H9 (cell line): Measurements from ENCODE around the gene TMEM117. TPM values are rescaled to one million over a fixed set of nuclear protein-coding genes. Genes with fewer than 3 reads are reported as not detected.

Experiments used
- DNase-seq: peaks from one replicate; pipeline ENCODE4 v3.0.0-alpha.2; 2017
- H2AFZ ChIP-seq: one replicate; pipeline ENCODE4 v1.6.1; 2013; ENCODE audit warnings: mild to moderate bottlenecking, low read length, control low read depth, moderate library complexity
- H2AK5ac ChIP-seq: 2 replicates; pipeline ENCODE4 v1.6.1; 2013; ENCODE audit warnings: low read length, control low read depth, mixed read lengths; ENCODE audit not compliant: insufficient read length
- H2BK120ac ChIP-seq: one replicate; pipeline ENCODE4 v1.6.1; 2013; ENCODE audit warnings: low read depth, mild to moderate bottlenecking, low read length, control low read depth, inconsistent platforms; ENCODE audit not compliant: poor library complexity, severe bottlenecking
- H2BK12ac ChIP-seq: 2 replicates; pipeline ENCODE4 v1.6.1; 2013; ENCODE audit warnings: low read length, control low read depth, mixed read lengths, low read depth; ENCODE audit not compliant: insufficient read length
- H2BK15ac ChIP-seq: 2 replicates; pipeline ENCODE4 v1.6.1; 2013; ENCODE audit warnings: low read depth, low read length, control low read depth
- H2BK20ac ChIP-seq: one replicate; pipeline ENCODE4 v1.6.1; 2013; ENCODE audit warnings: low read depth, mild to moderate bottlenecking, low read length, control low read depth, inconsistent platforms; ENCODE audit not compliant: poor library complexity, severe bottlenecking
- H2BK5ac ChIP-seq: 2 replicates; pipeline ENCODE4 v1.6.1; 2013; ENCODE audit warnings: low read length, control low read depth, mixed read lengths; ENCODE audit not compliant: insufficient read length
- H3K14ac ChIP-seq: 2 replicates; pipeline ENCODE4 v1.6.1; 2013; ENCODE audit warnings: low read length, control low read depth; ENCODE audit not compliant: insufficient read depth
- H3K18ac ChIP-seq: 2 replicates; pipeline ENCODE4 v1.6.1; 2013; ENCODE audit warnings: low read depth, mild to moderate bottlenecking, mixed read lengths, low read length, control low read depth; ENCODE audit not compliant: insufficient read length
- H3K23ac ChIP-seq: 2 replicates; pipeline ENCODE4 v1.6.1; 2013; ENCODE audit warnings: low read length, control low read depth, mixed read lengths, low read depth; ENCODE audit not compliant: insufficient read length
- H3K23me2 ChIP-seq: 2 replicates; pipeline ENCODE4 v1.6.1; 2013; ENCODE audit warnings: low read depth, mild to moderate bottlenecking, mixed read lengths, low read length, control low read depth; ENCODE audit not compliant: insufficient read length, poor library complexity, severe bottlenecking
- H3K27ac ChIP-seq: 2 replicates; pipeline ENCODE4 v1.5.1; 2013; ENCODE audit warnings: low read length, control low read depth, mixed read lengths, low read depth; ENCODE audit not compliant: insufficient read length
- H3K27me3 ChIP-seq: 2 replicates; pipeline ENCODE4 v1.6.1; 2013; ENCODE audit warnings: low read length, control low read depth, inconsistent platforms; ENCODE audit not compliant: insufficient read depth
- H3K4ac ChIP-seq: 2 replicates; pipeline ENCODE4 v1.6.1; 2013; ENCODE audit warnings: low read depth, mild to moderate bottlenecking, control low read depth, inconsistent platforms, low read length, moderate library complexity
- H3K4me1 ChIP-seq: 2 replicates; pipeline ENCODE4 v1.6.1; 2013; ENCODE audit warnings: low read length, control low read depth, inconsistent platforms; ENCODE audit not compliant: insufficient read depth
- H3K4me2 ChIP-seq: 2 replicates; pipeline ENCODE4 v1.6.1; 2013; ENCODE audit warnings: low read length, control low read depth, mixed read lengths; ENCODE audit not compliant: insufficient read length, insufficient read depth
- H3K56ac ChIP-seq: 2 replicates; pipeline ENCODE4 v1.6.1; 2013; ENCODE audit warnings: low read depth, mild to moderate bottlenecking, mixed read lengths, low read length, control low read depth; ENCODE audit not compliant: insufficient read length
- H3K79me1 ChIP-seq: 2 replicates; pipeline ENCODE4 v1.6.1; 2013; ENCODE audit warnings: low read depth, mild to moderate bottlenecking, moderate library complexity, low read length, control low read depth, inconsistent platforms; ENCODE audit not compliant: insufficient read depth, poor library complexity, severe bottlenecking
- H3K79me2 ChIP-seq: 2 replicates; pipeline ENCODE4 v1.6.1; 2013; ENCODE audit warnings: low read length, control low read depth, inconsistent platforms; ENCODE audit not compliant: insufficient read depth
- H3K9ac ChIP-seq: 2 replicates; pipeline ENCODE4 v1.6.1; 2013; ENCODE audit warnings: low read length, control low read depth, mixed read lengths; ENCODE audit not compliant: insufficient read length; ENCODE audit errors: extremely low read depth
- H3K9me3 ChIP-seq: one replicate; pipeline ENCODE4 v1.6.1; 2013; ENCODE audit warnings: low read depth, low read length, inconsistent platforms; ENCODE audit not compliant: control insufficient read depth
- H3T11ph ChIP-seq: one replicate; pipeline ENCODE4 v1.6.1; 2013; ENCODE audit warnings: mild to moderate bottlenecking, low read length, control low read depth, inconsistent platforms
- H4K20me1 ChIP-seq: one replicate; pipeline ENCODE4 v1.6.1; 2013; ENCODE audit not compliant: control insufficient read depth, insufficient read length, insufficient read depth
- H4K5ac ChIP-seq: 2 replicates; pipeline ENCODE4 v1.6.1; 2013; ENCODE audit warnings: low read depth, mild to moderate bottlenecking, mixed read lengths, low read length, control low read depth; ENCODE audit not compliant: insufficient read length
- H4K8ac ChIP-seq: replicated peaks from 2 replicates; pipeline ENCODE4 v1.6.1; 2013; ENCODE audit warnings: low read length, control low read depth, mixed read lengths, low read depth; ENCODE audit not compliant: insufficient read length
- H4K91ac ChIP-seq: 2 replicates; pipeline ENCODE4 v1.6.1; 2013; ENCODE audit warnings: low read depth, mild to moderate bottlenecking, moderate library complexity, mixed read lengths, low read length, control low read depth; ENCODE audit not compliant: insufficient read length
- H3K27ac Mint-ChIP-seq, 3 experiments: 2 replicates in 2 of 3; 3 replicates in 1 of 3; pipeline ENCODE4 v1.8.0; 2020 to 2021; ENCODE audit warnings: mixed read lengths in 3 of 3, mild to moderate bottlenecking in 1 of 3, moderate library complexity in 1 of 3
- H3K27me3 Mint-ChIP-seq: 2 replicates; pipeline ENCODE4 v1.8.0; 2021; ENCODE audit warnings: low read depth, mild to moderate bottlenecking, moderate library complexity, mixed read lengths
- H3K36me3 Mint-ChIP-seq, 3 experiments: 2 replicates in 2 of 3; 3 replicates in 1 of 3; pipeline ENCODE4 v1.8.0; 2020 to 2021; ENCODE audit warnings: low read depth in 3 of 3, mixed read lengths in 3 of 3; ENCODE audit not compliant: insufficient read depth in 1 of 3
- H3K4me1 Mint-ChIP-seq, 2 experiments: 2 replicates each; pipeline ENCODE4 v1.8.0; 2020; ENCODE audit warnings: mixed read lengths in 2 of 2
- H3K4me3 Mint-ChIP-seq, 2 experiments: 2 replicates in 1 of 2; 3 replicates in 1 of 2; pipeline ENCODE4 v1.8.0; 2020 to 2021; ENCODE audit warnings: mild to moderate bottlenecking in 2 of 2, mixed read lengths in 2 of 2, moderate library complexity in 1 of 2
- H3K9me3 Mint-ChIP-seq, 2 experiments: 2 replicates in 1 of 2; 3 replicates in 1 of 2; pipeline ENCODE4 v1.8.0; 2020; ENCODE audit warnings: mild to moderate bottlenecking in 2 of 2, mixed read lengths in 2 of 2, moderate library complexity in 1 of 2
- CTCF ChIP-seq: fragments of 200-600 bp; sonication (generic); conservative IDR thresholded peaks from 3 replicates; pipeline ENCODE4 v1.8.0; 2021; ENCODE audit warnings: antibody characterized with exemption, mild to moderate bottlenecking
- WGBS: extraction: QIAGEN DNeasy Blood & Tissue Kit; methylation state at CpG from one replicate; pipeline ENCODE4 v1.1.7; 2013; ENCODE audit warnings: missing lambda C conversion rate, low lambda C conversion rate, mixed read lengths; ENCODE audit not compliant: insufficient read length; ENCODE audit errors: extremely low coverage; 5-methylcytosine and 5-hydroxymethylcytosine counted together
- total RNA-seq: library from RNA; stranded (reverse); gene quantifications from 2 replicates; pipeline ENCODE4 v1.2.1, GENCODE V29; 2021

Gene TMEM117
- total RNA-seq, 1 experiment from 2014 or later: 1.7 TPM

GRCh38 chr12:43896496-43896895, 60.6 kb downstream of the TMEM117 start:
- no peak overlapping the region for H2BK15ac ChIP-seq
- H3K27ac ChIP-seq: no peak overlapping the region
- H3K23ac ChIP-seq: no peak overlapping the region
- H3K14ac ChIP-seq: no peak overlapping the region
- H3K27ac Mint-ChIP-seq: no peak overlapping the region
- H4K20me1 ChIP-seq: no peaks in the 10 kb centered on the region
- no peak overlapping the region for H2BK12ac ChIP-seq
- no peak overlapping the region for H3T11ph ChIP-seq
- H3K36me3 Mint-ChIP-seq: no peaks in the 10 kb centered on the region
- H3K9ac ChIP-seq: no peak overlapping the region
- H3K27me3 Mint-ChIP-seq: no peaks in the 10 kb centered on the region
- no peak overlapping the region for H3K18ac ChIP-seq
- no peak overlapping the region for H2AK5ac ChIP-seq
- H3K4me2 ChIP-seq: no peak overlapping the region
- H4K8ac ChIP-seq: no peak overlapping the region
- H3K4ac ChIP-seq: no peak overlapping the region
- no peak overlapping the region for H4K5ac ChIP-seq
- H2AFZ ChIP-seq: no peak overlapping the region
- H2BK20ac ChIP-seq: no peak overlapping the region
- no peak for DNase-seq
- no peak overlapping the region for H4K91ac ChIP-seq
- no peaks in the 10 kb centered on the region for H3K27me3 ChIP-seq
- no peaks in the 10 kb centered on the region for H3K9me3 ChIP-seq
- H3K4me1 ChIP-seq: no peaks in the 10 kb centered on the region; the same call in 1 of the 2 replicates
- no peak overlapping the region for H2BK5ac ChIP-seq
- H3K4me1 Mint-ChIP-seq: peaks cover 17 to 19% of the 10 kb centered on the region in 2 experiments
- no peak overlapping the region for H3K56ac ChIP-seq
- no peak overlapping the region for H2BK120ac ChIP-seq
- H3K9me3 Mint-ChIP-seq: peaks cover 8 to 9% of the 10 kb centered on the region in 2 experiments; a peak in 4 of 5 replicates
- no peak overlapping the region for H3K4me3 Mint-ChIP-seq
- WGBS: no CpG with 5 or more reads among the region's 1 CpG
- H3K79me2 ChIP-seq: no peaks in the 10 kb centered on the region
- no peaks in the 10 kb centered on the region for H3K23me2 ChIP-seq
- H3K79me1 ChIP-seq: no peaks in the 10 kb centered on the region
- no peak for TF ChIP-seq CTCF
